ENCODE results near the gene SIAH3.

DNA sequence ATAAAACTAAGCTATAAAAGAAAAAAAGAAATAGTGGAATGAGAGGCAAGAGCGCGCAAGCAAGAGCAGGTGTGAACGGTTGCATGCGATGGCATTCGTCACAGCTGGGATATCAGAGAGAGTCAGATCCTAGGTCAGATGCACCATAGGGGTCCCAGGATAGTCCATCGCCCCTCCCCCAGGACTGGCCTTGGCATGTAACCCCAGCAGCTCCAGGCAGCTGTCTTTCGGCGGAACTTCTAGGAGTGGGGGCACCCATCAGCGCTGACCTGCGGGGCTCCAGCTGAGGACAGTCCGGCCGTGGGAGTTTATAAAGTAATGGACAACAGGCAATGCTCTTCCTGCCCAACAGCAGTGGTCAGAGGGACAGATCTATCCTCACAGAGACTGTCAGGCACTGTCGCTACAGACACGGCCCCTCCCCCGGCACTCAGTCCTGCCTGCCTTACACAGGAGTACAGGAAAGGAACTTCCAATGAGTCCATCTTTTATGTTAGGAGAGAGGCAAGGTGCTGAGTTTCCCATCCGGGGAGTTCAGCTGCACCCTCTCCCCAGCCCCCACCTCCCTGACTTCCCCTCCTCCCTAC, 1.4 kb downstream of the SIAH3 start:
- TF ChIP-seq, protein P1, sequence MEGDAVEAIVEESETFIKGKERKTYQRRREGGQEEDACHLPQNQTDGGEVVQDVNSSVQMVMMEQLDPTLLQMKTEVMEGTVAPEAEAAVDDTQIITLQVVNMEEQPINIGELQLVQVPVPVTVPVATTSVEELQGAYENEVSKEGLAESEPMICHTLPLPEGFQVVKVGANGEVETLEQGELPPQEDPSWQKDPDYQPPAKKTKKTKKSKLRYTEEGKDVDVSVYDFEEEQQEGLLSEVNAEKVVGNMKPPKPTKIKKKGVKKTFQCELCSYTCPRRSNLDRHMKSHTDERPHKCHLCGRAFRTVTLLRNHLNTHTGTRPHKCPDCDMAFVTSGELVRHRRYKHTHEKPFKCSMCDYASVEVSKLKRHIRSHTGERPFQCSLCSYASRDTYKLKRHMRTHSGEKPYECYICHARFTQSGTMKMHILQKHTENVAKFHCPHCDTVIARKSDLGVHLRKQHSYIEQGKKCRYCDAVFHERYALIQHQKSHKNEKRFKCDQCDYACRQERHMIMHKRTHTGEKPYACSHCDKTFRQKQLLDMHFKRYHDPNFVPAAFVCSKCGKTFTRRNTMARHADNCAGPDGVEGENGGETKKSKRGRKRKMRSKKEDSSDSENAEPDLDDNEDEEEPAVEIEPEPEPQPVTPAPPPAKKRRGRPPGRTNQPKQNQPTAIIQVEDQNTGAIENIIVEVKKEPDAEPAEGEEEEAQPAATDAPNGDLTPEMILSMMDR (IDR thresholded peaks at IDR 0.05; ENCODE audit: borderline replicate concordance, extremely low read depth, low read length, poor library complexity, severe bottlenecking), result no peak
- TF ChIP-seq EZH2 (IDR thresholded peaks at IDR 0.05; ENCODE audit: borderline replicate concordance, low read depth, low read length, severe bottlenecking), result no peak

All from DND-41 (cell line).